Neural cell (in vitro differentiated cells): Measurements from ENCODE around the gene ARL3. TPM values are rescaled to one million over a fixed set of nuclear protein-coding genes. Genes with fewer than 3 reads are reported as not detected.

Experiments
- H2AFZ ChIP-seq: fragments of 200-600, 300-800 bp; sonication (generic), shearing (Covaris generic); 2 replicates; pipeline ENCODE4 v1.6.0; 2014; ENCODE audit warnings: low read depth, mild to moderate bottlenecking, antibody characterized with exemption, low read length, moderate library complexity
- H3F3A ChIP-seq: fragments of 200-600 bp; shearing (Covaris generic); 2 replicates; pipeline ENCODE4 v1.6.1; 2016; ENCODE audit warnings: mild to moderate bottlenecking, moderate library complexity, mixed read lengths, antibody characterized with exemption, low read length; ENCODE audit not compliant: insufficient read depth, poor library complexity, severe bottlenecking
- H3K27ac ChIP-seq: fragments of 200-600, 300-800 bp; sonication (generic), shearing (Covaris generic); 2 replicates; pipeline ENCODE4 v1.5.1; 2014; ENCODE audit warnings: mild to moderate bottlenecking, low read length, moderate library complexity
- H3K27me3 ChIP-seq: fragments of 300-800, 200-600 bp; sonication (generic), shearing (Covaris generic); 2 replicates; pipeline ENCODE4 v1.6.0; 2014; ENCODE audit warnings: mild to moderate bottlenecking, low read depth, low read length, moderate library complexity; ENCODE audit not compliant: insufficient read depth
- H3K36me3 ChIP-seq: fragments of 300-800, 200-600 bp; sonication (generic), shearing (Covaris generic); 2 replicates; pipeline ENCODE4 v1.5.1; 2014; ENCODE audit warnings: mild to moderate bottlenecking, antibody characterized with exemption, low read length, moderate library complexity; ENCODE audit not compliant: insufficient read depth
- H3K4me2 ChIP-seq: fragments of 300-800, 200-600 bp; sonication (generic), shearing (Covaris generic); 2 replicates; pipeline ENCODE4 v1.6.0; 2014; ENCODE audit warnings: mild to moderate bottlenecking, low read length
- H3K4me3 ChIP-seq: fragments of 300-800, 200-600 bp; sonication (generic), shearing (Covaris generic); 2 replicates; pipeline ENCODE4 v1.5.1; 2014; ENCODE audit warnings: mild to moderate bottlenecking, low read length, moderate library complexity
- H3K79me2 ChIP-seq: fragments of 200-600 bp; shearing (Covaris generic); replicated peaks from 2 replicates; pipeline ENCODE4 v1.6.0; 2014; ENCODE audit warnings: mild to moderate bottlenecking, low read length, moderate library complexity; ENCODE audit not compliant: insufficient read depth
- H3K9ac ChIP-seq: fragments of 300-800, 200-600 bp; sonication (generic), shearing (Covaris generic); 2 replicates; pipeline ENCODE4 v1.6.1; 2016; ENCODE audit warnings: mild to moderate bottlenecking, low read length, mixed read lengths
- H3K9me2 ChIP-seq: fragments of 200-600 bp; shearing (Covaris generic); 2 replicates; pipeline ENCODE4 v1.6.1; 2016; ENCODE audit warnings: mild to moderate bottlenecking, low read length, mixed read lengths; ENCODE audit not compliant: insufficient read depth
- H3K9me3 ChIP-seq: fragments of 200-600, 300-800 bp; sonication (generic), shearing (Covaris generic); 2 replicates; pipeline ENCODE4 v1.6.1; 2016; ENCODE audit warnings: mild to moderate bottlenecking, mixed run types, low read length, moderate library complexity, mixed read lengths
- H4K20me1 ChIP-seq: fragments of 200-600 bp; shearing (Covaris generic); 2 replicates; pipeline ENCODE4 v1.6.1; 2016; ENCODE audit warnings: mild to moderate bottlenecking, mixed run types; ENCODE audit not compliant: insufficient read depth
- EP300 ChIP-seq: fragments of 450-650 bp; conservative IDR thresholded peaks from 2 replicates; pipeline ENCODE4 v1.6.1; 2014; ENCODE audit warnings: antibody characterized with exemption, mild to moderate bottlenecking, moderate library complexity; ENCODE audit not compliant: poor library complexity, severe bottlenecking
- EZH2 ChIP-seq: fragments of 200-600, 300-800 bp; shearing (Covaris generic), sonication (generic); IDR thresholded peaks from 2 replicates; pipeline ENCODE4 v1.6.1; 2014; ENCODE audit warnings: antibody characterized with exemption, low read length, borderline replicate concordance, mild to moderate bottlenecking; ENCODE audit not compliant: insufficient read depth, poor library complexity, severe bottlenecking
- MXI1 ChIP-seq: fragments of 450-650 bp; conservative IDR thresholded peaks from 2 replicates; pipeline ENCODE4 v1.6.1; 2014; ENCODE audit warnings: antibody characterized with exemption, mild to moderate bottlenecking; ENCODE audit not compliant: poor library complexity, severe bottlenecking
- POLR2AphosphoS5 ChIP-seq: IDR thresholded peaks from 2 replicates; pipeline ENCODE4 v1.6.1; 2012
- RAD21 ChIP-seq: fragments of 450-650 bp; conservative IDR thresholded peaks from 2 replicates; pipeline ENCODE4 v1.6.1; 2014; ENCODE audit warnings: antibody characterized with exemption, mild to moderate bottlenecking, moderate library complexity
- SMC3 ChIP-seq: fragments of 450-650 bp; conservative IDR thresholded peaks from 2 replicates; pipeline ENCODE4 v1.6.1; 2014; ENCODE audit warnings: antibody characterized with exemption, mild to moderate bottlenecking, moderate library complexity; ENCODE audit not compliant: poor library complexity
- TAF1 ChIP-seq: IDR thresholded peaks from 2 replicates; pipeline ENCODE4 v1.6.1; 2012; ENCODE audit warnings: low read depth
- polyA plus RNA-seq: library from polyadenylated mRNA; depleted of rRNA; stranded (reverse); fragments of >200 nt; gene quantifications from 2 replicates; pipeline ENCODE4 v1.2.3, GENCODE V29; 2014
- TF ChIP-seq, protein P1 (sequence below): IDR thresholded peaks from 2 replicates; pipeline ENCODE4 v1.6.1; 2012; ENCODE audit warnings: borderline replicate concordance
- TF ChIP-seq, protein P2 (sequence below): fragments of 450-650 bp; IDR thresholded peaks from 2 replicates; pipeline ENCODE4 v1.5.1; 2014; ENCODE audit warnings: antibody characterized with exemption, mild to moderate bottlenecking, moderate library complexity; ENCODE audit not compliant: poor library complexity, severe bottlenecking

The ARL3 gene
- polyA plus RNA-seq, 1 donor from 2014 or later = 56.0 TPM

DNA sequence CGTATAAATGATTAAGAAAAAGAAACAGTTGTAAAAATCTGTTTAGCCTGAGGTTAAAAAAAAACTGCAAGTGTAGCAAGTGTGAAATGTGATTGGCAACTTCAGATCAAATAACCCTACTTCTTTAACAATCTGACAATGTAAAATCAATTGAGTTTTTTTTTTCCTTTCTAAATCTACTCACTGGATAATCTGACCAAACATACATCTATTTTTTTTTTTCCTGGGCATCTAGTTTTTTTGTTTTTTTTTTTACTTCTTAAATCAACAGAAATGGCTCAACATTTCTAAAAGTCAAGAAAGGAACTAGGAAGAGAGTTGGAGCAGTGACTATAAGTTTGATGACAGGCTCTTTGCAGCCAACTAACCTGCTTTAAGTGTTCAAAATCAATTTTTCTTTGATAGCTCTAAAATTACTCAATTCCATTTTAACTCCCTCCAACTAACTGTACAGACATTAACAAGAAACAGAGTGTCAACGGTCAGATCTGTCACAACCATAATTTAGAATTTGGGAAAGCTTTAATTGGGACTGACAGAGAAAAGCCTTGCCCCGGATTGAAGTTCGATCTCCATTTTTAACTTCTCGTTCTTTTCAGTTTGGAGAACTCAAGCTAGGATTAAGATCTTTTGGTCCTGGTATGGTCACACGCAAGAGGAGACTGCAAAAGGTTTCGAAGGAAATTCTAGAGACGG lies 1.2 kb downstream of the ARL3 start:
- TF ChIP-seq, protein P1, sequence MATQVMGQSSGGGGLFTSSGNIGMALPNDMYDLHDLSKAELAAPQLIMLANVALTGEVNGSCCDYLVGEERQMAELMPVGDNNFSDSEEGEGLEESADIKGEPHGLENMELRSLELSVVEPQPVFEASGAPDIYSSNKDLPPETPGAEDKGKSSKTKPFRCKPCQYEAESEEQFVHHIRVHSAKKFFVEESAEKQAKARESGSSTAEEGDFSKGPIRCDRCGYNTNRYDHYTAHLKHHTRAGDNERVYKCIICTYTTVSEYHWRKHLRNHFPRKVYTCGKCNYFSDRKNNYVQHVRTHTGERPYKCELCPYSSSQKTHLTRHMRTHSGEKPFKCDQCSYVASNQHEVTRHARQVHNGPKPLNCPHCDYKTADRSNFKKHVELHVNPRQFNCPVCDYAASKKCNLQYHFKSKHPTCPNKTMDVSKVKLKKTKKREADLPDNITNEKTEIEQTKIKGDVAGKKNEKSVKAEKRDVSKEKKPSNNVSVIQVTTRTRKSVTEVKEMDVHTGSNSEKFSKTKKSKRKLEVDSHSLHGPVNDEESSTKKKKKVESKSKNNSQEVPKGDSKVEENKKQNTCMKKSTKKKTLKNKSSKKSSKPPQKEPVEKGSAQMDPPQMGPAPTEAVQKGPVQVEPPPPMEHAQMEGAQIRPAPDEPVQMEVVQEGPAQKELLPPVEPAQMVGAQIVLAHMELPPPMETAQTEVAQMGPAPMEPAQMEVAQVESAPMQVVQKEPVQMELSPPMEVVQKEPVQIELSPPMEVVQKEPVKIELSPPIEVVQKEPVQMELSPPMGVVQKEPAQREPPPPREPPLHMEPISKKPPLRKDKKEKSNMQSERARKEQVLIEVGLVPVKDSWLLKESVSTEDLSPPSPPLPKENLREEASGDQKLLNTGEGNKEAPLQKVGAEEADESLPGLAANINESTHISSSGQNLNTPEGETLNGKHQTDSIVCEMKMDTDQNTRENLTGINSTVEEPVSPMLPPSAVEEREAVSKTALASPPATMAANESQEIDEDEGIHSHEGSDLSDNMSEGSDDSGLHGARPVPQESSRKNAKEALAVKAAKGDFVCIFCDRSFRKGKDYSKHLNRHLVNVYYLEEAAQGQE = no peak
- TF ChIP-seq MXI1 (no peak), EP300 (no peak), POLR2AphosphoS5 (no peak), SMC3 (no peak), EZH2 (no peak), RAD21 (no peak), TAF1 (no peak)
- TF ChIP-seq, protein P2, sequence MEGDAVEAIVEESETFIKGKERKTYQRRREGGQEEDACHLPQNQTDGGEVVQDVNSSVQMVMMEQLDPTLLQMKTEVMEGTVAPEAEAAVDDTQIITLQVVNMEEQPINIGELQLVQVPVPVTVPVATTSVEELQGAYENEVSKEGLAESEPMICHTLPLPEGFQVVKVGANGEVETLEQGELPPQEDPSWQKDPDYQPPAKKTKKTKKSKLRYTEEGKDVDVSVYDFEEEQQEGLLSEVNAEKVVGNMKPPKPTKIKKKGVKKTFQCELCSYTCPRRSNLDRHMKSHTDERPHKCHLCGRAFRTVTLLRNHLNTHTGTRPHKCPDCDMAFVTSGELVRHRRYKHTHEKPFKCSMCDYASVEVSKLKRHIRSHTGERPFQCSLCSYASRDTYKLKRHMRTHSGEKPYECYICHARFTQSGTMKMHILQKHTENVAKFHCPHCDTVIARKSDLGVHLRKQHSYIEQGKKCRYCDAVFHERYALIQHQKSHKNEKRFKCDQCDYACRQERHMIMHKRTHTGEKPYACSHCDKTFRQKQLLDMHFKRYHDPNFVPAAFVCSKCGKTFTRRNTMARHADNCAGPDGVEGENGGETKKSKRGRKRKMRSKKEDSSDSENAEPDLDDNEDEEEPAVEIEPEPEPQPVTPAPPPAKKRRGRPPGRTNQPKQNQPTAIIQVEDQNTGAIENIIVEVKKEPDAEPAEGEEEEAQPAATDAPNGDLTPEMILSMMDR = no peak
- H4K20me1 ChIP-seq = no peaks in the 10 kb centered on the region
- H3K9me3 ChIP-seq = no peaks in the 10 kb centered on the region
- peaks cover 3% of the 10 kb centered on the region for H3F3A ChIP-seq
- peak overlapping the region; percentile 96 for H3K27ac ChIP-seq
- H2AFZ ChIP-seq = no peak overlapping the region
- peak overlapping the region; percentile 93 for H3K9ac ChIP-seq
- peak overlapping the region; percentile 76 for H3K4me2 ChIP-seq
- no peaks in the 10 kb centered on the region for H3K9me2 ChIP-seq
- no peaks in the 10 kb centered on the region for H3K27me3 ChIP-seq
- H3K4me3 ChIP-seq = peak overlapping the region; percentile 90
- H3K79me2 ChIP-seq = peaks cover 53% of the 10 kb centered on the region
- no peaks in the 10 kb centered on the region for H3K36me3 ChIP-seq

DNA sequence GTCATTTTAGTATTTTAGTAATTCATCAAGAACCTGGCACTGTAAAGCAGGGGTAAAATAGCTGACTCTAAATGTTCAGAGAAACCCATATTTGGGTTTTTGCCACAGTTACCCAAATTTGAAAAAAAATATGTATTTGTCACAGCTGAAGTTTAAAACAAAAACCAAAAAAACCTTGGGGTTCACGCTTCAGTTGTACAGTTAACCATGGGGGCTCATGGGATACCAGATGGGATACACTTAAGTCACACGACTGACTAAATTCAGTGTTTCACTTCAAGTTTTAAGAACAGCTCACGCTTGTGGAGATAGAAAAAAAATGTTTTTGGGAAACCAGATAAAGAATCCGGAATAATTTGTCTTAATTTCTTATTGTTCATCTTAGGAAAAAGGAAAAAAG lies 2.1 kb downstream of the ARL3 start:
- TF ChIP-seq MXI1 = no peak
- Histone ChIP-seq H3K4me2 (peak overlapping the region; percentile 76), H3K9me3 (no peaks in the 10 kb centered on the region), H3K79me2 (peaks cover 60% of the 10 kb centered on the region), H3K36me3 (no peaks in the 10 kb centered on the region), H3K4me3 (peak overlapping the region; percentile 90), H3F3A (peaks cover 3% of the 10 kb centered on the region), H3K9ac (no peak overlapping the region), H4K20me1 (no peaks in the 10 kb centered on the region), H3K9me2 (no peaks in the 10 kb centered on the region), H2AFZ (no peak overlapping the region), H3K27ac (no peak overlapping the region), H3K27me3 (no peaks in the 10 kb centered on the region)
